Inflammatory macrophage (primary cell): ENCODE results near the gene SCN2A.
"Not testable (repeated sequence)": the region's sequence is repeated elsewhere in the genome, so short reads cannot be mapped to it uniquely, and the experiment has no call there.

Experiments
- DNase-seq, 2 donors: peaks; one replicate each; pipeline ENCODE4 v3.0.0-alpha.2; 2020 to 2022

The SCN2A gene

DNA sequence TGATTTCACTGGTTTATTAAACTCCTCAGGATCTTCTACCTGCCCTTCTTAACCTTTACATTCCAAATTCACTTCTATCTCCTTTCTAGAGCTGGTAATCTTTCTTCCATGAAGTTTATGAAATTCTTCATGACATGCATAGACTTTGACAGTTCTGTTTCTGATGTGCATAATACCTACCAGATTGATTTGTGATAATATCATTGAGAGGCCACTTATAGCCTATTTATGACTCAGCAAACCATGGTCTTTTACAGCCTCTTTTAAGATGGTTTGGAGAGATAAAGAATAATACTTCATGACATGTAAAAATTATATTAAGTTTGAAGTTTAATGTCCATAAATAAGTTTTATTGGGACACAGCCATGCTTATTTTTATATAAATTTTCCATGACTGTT lies 14.0 kb downstream of the SCN2A start:
- DNase-seq, result no peak

DNA sequence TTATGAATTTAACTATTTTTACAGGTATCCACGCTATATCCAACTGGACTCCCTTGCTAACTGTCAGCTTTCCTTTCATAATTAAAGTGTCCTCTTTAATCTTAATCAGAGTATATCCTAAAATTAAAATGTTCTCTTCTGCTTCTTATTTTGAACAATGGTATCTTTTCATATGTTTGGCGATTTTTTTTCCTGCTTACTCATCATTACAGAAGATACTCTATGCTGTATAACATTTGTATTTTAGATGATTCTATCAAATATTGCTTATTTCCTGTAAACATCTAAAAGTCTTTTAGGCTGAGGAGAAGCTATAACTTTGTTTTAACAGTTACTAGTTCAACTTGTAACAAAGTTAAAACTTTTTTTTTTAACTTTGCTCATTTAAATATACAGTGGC lies 17.4 kb downstream of the SCN2A start:
- no peak for DNase-seq

DNA sequence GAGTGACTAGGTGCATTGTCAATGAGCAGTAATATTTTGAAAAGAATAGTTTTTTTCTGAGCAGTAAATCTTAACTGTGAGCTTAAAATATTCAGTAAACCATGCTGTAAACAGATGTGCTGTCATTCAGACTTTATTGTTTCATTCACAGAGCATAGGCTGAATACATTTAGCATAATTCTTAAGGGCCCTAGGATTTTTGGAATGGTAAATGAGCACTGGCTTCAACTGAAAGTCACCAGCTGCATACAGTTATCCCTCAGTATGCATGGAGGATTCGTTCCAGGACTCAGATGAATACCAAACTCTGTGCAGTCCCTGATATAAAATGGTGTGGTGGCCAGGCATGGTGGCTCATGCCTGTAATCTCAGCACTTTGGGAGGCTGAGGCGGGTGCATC lies 21.1 kb downstream of the SCN2A start:
- not testable (repeated sequence) for DNase-seq

DNA sequence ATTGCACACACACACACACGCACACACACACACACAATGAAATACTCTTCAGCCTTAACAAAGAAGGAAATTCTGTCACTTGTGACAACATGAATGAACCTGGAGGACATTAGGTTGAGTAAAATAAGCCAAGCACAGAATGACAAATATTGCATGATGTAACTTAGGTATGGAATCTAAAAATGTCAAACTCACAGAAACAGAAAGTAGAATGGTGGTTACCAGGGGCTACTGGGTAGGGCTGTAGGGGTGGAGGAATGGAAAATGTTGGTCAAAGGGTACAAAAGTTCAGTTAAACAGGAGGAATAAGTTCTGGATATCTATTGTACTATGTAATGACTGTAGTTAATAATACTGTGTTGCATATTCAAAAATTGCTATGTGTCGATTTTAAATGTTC lies 29.5 kb downstream of the SCN2A start:
- no peak for DNase-seq

DNA sequence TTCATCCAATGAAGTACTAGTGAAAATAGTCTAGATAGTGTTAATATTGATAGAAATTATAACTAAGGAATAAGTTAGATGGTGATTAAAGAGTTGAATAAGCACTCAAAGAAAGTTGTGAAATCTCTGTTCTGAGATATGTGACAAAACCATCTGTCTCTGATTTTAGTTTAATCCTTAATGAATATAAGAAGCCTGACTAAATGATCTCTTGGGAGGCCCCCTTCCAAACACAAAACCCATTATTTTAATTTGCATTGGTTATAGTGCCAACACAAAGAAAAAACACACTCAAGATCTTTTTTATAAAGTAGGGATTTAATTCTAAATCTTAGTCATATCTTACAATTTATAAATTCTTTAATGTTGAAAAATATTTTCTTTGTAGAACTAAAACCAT lies 34.0 kb downstream of the SCN2A start:
- no peak for DNase-seq

DNA sequence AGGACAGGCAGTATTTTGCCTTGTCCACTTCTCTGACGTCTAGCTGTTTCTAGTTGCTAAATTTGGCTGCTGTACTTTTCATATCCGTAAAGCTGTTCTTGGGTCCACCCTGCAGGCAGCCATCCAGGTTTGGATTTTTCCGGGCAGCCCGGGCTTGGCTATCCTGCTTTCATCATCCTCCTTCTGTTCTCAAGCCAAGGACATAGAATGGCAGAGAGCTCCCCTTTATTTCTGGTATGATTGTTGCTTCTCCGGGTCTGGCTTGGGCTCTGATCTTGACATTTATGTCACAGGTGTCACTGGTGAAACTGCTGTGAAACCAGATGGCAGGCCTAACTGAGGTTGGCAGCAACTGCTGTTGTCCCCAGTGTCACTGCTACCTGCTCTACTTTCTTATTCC lies 35.5 kb downstream of the SCN2A start:
- DNase-seq, result no peak

DNA sequence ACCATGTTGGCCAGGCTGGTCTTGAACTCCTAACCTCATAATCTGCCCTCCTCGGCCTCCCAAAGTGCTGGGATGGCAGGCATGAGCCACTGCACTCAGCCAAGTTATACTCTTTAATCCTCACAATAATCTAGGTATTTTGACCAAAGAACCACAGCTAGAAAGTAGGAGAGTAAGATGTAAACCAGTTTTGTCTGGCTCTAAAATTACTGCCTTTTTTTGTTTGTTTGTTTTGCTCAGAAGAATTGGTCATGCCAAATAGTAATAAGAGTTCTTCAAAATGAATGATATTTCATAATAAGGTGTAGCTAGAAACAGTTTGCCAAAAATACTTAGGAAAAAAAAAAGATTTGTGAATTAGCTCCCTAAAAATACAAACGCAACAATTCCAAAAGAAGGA lies 36.7 kb downstream of the SCN2A start:
- no peak for DNase-seq

DNA sequence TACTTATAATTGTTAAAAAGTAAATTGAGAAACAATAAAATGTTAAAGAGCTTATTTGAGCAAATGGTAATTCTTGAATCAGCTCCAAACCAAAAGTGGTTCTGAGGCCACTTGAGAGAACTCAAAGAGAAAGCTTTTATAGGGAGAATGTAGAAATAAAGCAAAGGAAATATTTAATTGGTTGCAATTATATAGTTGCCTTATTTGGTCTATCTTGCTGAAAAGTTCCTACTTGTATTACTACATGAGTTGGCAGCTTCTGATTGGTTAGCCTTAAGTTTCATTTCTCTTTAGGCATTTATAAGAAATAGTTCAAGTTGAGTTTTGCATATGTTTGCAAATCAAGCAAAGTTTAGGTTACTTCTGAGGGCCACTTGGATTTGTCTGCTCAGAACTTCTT lies 38.1 kb downstream of the SCN2A start:
- no peak for DNase-seq

DNA sequence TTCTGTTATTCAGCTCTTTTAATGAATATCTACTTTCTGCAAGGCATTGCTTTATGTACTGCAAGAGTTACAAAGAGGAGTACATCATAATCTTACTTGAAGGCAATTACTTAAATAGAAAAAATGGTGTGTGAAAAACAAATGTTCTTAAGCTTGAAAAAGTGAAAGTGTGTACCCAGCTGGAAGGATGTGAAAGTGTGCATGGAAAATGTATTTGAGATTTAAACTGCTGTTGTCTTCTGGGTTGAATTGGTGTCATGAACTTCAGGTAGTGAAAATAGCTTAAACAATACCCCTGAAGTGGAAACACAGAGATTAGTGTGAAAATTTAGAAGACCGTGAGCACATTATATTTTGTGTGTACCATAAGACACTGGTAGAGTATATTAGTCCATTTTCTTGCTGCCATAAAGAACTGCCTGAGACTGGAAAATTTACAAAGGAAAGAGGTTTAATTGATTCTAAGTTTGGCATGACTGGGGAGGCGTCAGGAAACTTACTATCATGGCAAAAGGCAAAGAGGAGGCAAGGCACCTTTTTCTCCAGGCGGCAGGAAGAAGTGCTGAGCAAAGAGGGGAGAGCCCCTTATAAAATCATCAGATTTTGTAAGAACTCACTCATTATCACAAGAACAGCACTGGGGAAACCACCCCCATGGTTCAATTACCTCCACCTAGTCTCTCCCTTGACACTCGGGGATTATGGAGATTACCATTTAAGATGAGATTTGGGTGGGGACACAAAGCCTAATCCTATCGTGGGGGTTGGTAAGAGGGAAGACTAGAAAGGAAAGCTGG lies 38.8 kb downstream of the SCN2A start:
- no peak for DNase-seq

DNA sequence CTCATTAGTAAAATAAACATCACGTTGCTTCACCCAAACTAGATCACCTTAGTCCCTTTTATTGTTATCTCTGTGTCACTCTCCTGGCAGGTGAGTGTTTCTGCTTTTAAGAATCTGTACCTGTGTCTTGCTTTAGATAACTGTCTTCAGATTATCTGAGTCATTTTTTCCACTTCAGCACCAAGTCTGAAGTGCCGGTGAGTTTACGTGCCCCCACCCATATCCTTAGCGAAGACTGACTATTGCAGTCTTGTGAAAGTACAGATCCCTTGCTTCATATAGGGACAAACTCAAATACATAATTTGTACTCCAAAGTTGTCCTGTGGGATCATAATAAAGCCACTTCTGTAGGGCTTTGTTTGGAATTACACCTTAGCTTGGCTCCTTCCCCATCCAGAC lies 41.1 kb downstream of the SCN2A start:
- no peak for DNase-seq

DNA sequence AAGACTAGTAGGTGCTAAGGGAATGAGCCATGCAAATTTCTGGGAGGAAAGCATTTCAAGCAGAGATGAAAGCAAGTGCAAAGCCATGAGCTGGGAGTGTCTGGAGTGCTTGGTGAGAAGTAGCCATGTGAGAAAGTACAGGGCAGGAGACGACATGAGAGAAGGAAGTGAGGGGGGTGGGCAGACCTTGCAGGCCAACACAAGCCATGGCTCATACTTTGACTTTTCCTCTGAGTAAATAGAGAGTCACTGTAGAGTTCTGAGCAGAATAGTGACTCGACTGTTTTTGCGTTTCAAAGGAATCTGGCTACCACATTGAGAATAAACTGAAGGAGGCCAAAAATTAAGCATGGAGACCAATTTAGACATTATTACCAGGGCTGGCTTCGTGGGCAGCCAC lies 42.2 kb downstream of the SCN2A start:
- no peak for DNase-seq

DNA sequence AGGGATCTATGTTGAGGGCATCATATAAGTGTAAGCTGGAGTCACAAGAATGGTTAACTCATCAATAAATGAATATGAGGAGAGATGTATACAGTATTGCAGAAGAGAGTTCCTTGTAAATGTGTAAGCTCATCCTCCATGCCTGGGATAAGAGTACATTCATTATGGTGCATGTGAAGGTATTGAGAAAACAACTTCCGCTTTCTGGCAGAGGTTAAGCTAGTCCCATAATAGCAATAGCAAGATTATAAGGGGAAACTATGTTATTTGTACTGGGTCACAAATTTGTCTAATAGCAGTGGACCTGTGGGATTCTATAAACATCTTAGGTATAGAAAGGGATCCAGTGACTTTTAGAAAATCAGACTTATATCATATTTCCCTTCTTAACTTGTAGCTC lies 44.1 kb downstream of the SCN2A start:
- DNase-seq, result no peak

DNA sequence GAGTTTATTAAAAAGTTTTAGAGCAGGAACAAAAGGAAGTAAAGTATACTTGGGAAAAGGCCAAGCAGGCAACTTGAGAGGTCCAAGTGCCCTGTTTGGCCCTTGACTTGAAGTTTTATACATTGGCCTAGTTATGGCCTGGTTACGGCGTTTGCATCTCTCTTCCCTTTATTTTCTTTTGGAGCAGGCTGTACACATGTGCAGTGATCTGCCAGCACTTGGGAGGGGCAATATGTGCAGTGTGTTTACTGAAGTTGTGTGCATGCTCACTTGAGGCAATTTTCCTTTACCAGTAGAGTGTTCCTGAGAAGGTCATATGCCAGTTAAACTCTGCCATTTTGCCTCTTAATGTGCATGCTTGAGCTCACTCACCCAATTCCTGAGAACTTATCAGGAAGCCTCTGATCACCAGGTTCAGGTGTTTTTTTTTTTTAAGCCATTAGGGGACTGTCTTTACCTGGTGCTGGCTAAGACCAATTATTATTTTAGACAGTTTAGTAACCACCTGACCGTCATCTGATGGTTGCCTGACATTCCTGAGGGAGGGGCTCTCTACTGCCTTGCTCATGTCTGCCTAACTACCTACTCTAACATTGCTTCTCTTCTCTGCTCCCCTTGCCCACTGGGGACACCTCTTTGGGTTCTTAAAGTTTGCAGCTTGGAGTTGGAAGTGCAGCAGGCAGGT lies 48.0 kb downstream of the SCN2A start:
- DNase-seq, result no peak

DNA sequence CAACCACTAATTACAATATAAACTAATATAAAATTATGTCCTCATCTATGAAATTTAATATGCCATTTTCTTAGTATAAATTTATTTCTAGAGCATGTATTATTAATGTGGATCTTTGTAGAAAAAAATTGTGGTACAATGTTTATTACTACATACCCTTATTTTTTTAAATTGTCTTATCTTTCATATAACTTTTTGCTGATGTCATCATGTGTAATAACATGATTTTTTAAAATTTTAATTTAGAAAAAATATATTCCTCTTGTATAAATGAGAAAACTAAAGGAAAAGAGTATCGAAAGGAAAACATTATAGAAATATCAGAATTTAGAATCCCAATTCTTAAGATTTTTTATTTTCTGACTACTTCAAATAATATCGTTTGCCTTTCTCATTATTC lies 49.9 kb downstream of the SCN2A start:
- no peak for DNase-seq

DNA sequence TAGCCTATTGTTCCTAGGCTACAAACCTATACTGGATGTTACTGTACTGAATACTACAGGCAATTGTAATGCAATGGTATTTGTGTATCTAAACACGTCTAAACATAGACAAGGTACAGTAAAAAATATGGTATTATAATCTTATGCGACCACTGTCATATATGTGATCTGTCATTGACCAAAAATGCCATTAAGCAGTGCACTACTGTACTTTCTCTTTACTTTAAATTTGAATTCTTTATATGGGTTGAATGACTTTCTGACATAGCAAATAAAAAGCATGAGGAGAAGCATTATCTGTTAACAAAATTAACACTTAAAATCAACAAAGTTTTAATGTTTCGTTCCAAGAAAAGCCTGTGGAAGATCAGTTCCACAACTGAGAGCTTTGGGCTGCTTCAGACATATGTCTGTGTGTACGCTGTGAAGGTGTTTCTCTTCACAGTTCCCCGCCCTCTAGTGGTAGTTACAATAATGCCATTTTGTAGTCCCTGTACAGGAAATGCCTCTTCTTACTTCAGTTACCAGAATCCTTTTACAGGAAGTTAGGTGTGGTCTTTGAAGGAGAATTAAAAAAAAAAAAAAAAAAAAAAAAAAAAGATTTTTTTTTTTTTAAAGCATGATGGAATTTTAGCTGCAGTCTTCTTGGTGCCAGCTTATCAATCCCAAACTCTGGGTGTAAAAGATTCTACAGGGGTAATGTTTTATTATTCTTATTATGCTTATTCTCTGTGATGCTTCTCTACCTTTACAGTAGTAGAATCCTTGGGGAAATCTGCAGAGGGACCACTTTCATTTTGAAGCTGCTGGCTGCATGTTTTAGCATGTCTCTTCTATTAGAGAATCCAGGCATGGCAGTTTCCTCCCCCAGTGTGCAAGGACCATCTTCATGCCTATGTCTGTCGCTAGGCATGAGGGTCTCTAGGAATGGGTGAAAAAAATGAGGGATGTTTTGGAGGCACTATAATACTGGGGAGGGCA lies 54.5 kb downstream of the SCN2A start:
- DNase-seq, result peak; percentile 73

DNA sequence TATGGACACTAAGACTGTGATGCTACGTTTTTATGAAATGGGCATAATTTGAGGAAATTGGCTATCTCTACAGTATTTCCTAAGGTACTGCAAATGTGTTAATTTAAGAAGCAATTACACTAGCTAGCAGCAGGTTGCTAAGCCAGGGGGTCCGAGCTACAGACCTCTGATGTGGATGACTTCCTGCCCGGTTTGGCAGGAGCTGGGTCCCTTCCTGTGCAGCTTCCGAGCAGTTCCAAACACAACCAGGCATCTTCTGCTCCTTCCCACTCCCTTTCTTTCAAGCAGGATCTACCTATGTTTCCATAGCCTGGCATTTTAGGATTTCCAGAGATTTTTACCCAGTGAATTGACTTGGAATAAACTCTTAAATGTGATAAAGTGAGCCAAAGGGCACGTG lies 55.7 kb downstream of the SCN2A start:
- no peak for DNase-seq

DNA sequence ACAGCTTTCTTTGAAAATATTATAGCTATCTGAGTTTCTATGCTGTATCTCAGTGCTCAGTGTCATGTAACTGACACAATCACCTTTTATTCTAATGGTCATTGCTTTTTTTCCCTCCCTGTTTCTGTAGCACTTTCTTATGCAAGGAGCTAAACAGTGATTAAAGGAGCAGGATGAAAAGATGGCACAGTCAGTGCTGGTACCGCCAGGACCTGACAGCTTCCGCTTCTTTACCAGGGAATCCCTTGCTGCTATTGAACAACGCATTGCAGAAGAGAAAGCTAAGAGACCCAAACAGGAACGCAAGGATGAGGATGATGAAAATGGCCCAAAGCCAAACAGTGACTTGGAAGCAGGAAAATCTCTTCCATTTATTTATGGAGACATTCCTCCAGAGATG lies 56.4 kb downstream of the SCN2A start:
- no peak for DNase-seq

DNA sequence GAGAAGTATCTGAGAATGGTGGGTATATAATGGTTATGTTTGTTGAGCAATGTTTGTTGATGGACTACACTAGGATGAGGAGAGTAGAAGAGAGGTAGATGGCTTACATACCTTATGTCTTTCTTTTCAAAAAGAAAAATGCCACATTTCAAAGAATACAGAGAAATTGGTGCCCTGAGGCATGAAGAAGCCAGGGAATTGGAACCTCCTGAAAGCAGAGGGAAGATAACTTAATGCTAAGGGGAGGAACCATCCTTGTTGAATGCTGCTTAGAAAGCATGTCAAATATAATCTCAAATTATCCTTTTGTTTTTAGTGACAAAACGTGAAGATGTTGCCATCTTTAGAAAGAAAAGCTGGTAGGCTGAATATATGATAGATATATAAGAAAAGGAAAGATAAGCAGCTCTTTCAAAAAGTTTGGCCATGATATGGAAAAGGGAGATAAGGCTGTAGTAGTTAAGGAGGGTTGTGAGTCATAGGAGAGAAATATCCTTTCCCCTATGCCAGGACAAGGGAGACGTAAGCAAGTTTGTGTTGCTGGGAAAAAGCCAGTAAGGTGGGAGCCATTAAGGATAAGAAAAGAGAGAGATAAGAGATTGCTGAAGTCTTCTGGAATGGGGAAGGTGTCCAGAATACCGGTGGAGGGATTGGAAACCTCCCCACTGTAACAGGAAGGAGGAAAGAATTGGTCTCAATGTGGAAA lies 66.3 kb downstream of the SCN2A start:
- DNase-seq, result no peak

DNA sequence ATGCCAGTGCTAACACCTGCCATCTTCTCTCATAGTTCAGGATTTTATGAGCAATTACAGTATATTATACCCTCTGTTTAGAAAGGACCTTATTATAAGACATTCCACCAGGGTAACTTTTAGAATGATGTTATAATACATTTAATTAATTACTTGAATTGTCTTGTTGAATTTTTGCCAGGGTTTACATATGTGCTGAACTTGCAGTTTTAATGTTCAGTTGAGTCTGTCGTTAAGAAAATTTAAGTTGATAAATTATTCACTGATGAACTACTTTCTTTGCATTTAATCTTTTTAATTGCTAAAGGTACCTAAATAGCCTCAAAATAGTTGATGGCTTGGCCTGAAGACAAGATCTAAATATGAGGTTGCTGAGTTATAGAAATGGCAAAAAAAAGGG lies 68.1 kb downstream of the SCN2A start:
- no peak for DNase-seq

DNA sequence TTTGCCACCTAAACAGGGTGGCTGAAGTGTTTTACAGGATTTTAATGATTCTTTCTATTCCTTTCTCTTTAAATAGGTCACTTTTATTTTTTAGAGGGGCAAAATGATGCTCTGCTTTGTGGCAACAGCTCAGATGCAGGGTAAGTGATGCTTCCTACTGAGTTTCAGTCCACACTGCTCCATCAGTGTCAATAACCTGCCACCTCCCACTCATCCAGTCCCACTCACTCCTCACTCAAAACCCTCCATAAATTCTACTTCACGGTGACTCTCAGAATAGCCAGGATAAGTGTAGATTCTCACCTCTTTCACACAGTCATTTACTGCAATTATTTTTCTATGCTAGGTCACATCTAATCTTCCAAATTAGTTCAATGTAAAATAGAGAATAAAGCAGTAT lies 72.7 kb downstream of the SCN2A start:
- DNase-seq, result no peak

DNA sequence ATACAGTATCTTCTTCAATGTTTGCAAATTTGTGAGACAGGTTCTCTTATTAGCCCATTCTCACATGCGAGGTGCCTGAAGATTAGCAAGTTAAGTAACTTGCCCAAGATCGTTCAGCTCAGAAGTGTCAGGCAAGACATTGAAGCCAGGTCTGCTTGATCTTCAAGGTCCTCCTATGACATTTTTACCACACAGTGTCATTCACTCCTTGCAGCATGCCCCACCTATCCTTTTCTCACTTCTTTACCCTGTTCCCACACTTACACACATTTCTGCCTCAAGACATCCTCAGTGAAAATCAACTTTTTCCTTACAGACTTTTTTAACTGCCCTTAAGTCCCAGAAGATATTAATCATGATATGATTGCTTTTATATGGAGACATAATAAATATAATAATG lies 73.8 kb downstream of the SCN2A start:
- DNase-seq, result no peak

DNA sequence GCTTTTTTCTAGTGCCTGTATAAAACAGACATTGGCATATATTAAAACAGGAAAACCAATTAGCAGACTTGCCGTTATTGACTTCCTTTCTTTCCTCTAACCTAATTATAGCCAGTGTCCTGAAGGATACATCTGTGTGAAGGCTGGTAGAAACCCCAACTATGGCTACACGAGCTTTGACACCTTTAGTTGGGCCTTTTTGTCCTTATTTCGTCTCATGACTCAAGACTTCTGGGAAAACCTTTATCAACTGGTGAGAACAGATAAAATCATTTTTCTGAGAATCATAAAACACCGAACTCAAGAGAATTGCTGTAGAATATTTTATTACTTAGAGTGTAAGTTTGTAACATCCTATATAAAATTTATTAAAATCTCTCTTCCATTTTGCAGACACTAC lies 74.3 kb downstream of the SCN2A start:
- DNase-seq, result no peak

DNA sequence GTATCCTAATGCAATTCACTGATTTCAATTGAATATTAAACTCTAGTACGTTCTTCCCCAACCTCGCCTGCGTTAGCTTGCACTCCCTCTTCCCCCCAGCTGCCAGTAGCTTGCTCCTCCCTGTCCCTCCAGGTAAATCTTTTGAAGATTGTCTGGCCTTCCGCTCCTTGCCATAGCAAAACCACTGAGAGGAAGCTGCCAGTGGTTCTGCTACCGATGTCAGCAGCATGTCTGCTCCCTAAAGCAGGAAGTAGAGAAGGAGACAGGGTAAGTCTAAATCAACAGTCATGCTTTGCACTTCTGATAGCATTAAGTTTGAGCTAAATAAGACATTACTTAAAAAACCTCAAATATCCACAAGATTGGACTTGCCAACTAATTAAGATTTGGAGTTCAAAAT lies 89.1 kb downstream of the SCN2A start:
- peak; percentile 2 to 7 for DNase-seq
